Peyer's patch (tissue), 4 donors: Measurements from ENCODE around the gene ASPHD2. TPM values are rescaled to one million over a fixed set of nuclear protein-coding genes. Genes with fewer than 3 reads are reported as not detected.

Experiments used
- DNase-seq, 3 donors: peaks; one replicate each; pipeline ENCODE4 v3.0.0-alpha.2; 2017 to 2019
- H3K27ac ChIP-seq, 4 donors: fragments of 200-600 bp; sonication (generic); one replicate each; pipeline ENCODE4 v1.5.1; 2016 to 2019
- H3K27me3 ChIP-seq, 2 donors: fragments of 200-600 bp; sonication (generic); one replicate each; pipeline ENCODE4 v1.5.1; 2019
- H3K36me3 ChIP-seq, 3 donors: fragments of 200-600 bp; sonication (generic); one replicate each; pipeline ENCODE4 v1.5.1; 2016 to 2019
- H3K4me1 ChIP-seq, 4 donors: fragments of 200-600 bp; sonication (generic); one replicate each; pipeline ENCODE4 v1.5.1; 2016 to 2019
- H3K4me3 ChIP-seq, 4 donors: fragments of 200-600 bp; sonication (generic); 1 replicate in 3 of 4; 2 replicates in 1 of 4; pipeline ENCODE4 v1.5.1; 2016 to 2019; ENCODE audit warnings: mild to moderate bottlenecking in 1 of 4
- H3K9me3 ChIP-seq, 4 donors: fragments of 200-600 bp; sonication (generic); one replicate each; pipeline ENCODE4 v1.5.1; 2016 to 2019; ENCODE audit warnings: mild to moderate bottlenecking in 1 of 4
- POLR2A ChIP-seq, 2 donors: fragments of 450-650 bp; IDR thresholded peaks; one replicate each; pipeline ENCODE4 v1.5.1; 2017; ENCODE audit warnings: antibody characterized with exemption in 2 of 2, mild to moderate bottlenecking in 2 of 2, moderate library complexity in 2 of 2
- total RNA-seq, 4 donors: library from RNA; depleted of rRNA; stranded (reverse); fragments of >200 nt; gene quantifications; one replicate each; pipeline ENCODE4 v1.1.0, GENCODE V29; 2016
- TF ChIP-seq, protein P1 (sequence below), 6 experiments: fragments of 450-650 bp in 4 of 6; fragments of 200-600 bp in 2 of 6; sonication (generic) in 1 of 6; IDR thresholded peaks; one replicate each; pipeline ENCODE4 v1.5.1; 2017 to 2019; ENCODE audit warnings: antibody characterized with exemption in 6 of 6, mild to moderate bottlenecking in 3 of 6, moderate library complexity in 1 of 6

Gene ASPHD2
- total RNA-seq, 4 donors from 2014 or later: 0.95 to 6.6 (median 1.4) TPM

GRCh38 chr22:26476705-26477340 lies 47.8 kb downstream of the ASPHD2 start:
- no peak overlapping the region for H3K27ac ChIP-seq
- no peak overlapping the region for H3K4me3 ChIP-seq
- DNase-seq: no peak
- H3K27me3 ChIP-seq: no peaks in the 10 kb centered on the region
- peaks cover 0 to 30% (median 7%) of the 10 kb centered on the region in 4 donors for H3K4me1 ChIP-seq
- no peaks in the 10 kb centered on the region for H3K9me3 ChIP-seq
- no peak for TF ChIP-seq POLR2A (IDR thresholded peaks at IDR 0.05)
- TF ChIP-seq, protein P1, sequence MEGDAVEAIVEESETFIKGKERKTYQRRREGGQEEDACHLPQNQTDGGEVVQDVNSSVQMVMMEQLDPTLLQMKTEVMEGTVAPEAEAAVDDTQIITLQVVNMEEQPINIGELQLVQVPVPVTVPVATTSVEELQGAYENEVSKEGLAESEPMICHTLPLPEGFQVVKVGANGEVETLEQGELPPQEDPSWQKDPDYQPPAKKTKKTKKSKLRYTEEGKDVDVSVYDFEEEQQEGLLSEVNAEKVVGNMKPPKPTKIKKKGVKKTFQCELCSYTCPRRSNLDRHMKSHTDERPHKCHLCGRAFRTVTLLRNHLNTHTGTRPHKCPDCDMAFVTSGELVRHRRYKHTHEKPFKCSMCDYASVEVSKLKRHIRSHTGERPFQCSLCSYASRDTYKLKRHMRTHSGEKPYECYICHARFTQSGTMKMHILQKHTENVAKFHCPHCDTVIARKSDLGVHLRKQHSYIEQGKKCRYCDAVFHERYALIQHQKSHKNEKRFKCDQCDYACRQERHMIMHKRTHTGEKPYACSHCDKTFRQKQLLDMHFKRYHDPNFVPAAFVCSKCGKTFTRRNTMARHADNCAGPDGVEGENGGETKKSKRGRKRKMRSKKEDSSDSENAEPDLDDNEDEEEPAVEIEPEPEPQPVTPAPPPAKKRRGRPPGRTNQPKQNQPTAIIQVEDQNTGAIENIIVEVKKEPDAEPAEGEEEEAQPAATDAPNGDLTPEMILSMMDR (IDR thresholded peaks at IDR 0.05): no peak
- peaks cover 0 to 58% (median 3%) of the 10 kb centered on the region in 3 donors for H3K36me3 ChIP-seq

DNA sequence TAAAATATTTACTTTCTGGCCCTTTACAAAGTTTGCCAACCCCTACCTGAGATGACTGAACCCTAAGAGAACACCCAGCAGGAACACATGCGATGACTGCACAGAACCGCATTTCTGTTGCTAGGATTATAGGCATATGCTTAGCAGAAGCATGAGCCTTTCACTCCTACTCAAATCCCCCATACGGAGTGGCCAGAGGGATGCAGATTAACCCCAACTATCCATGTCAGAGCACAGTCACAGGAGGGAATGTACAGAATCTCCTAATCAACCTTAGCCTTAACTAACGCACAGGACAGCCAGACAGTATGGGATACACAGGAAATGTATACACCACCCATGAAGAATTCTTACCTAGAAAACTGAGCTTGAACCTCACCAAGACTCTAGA lies 48.3 kb downstream of the ASPHD2 start:
- H3K4me1 ChIP-seq: peaks cover 0 to 34% (median 9%) of the 10 kb centered on the region in 4 donors
- no peaks in the 10 kb centered on the region for H3K27me3 ChIP-seq
- TF ChIP-seq POLR2A (IDR thresholded peaks at IDR 0.05): no peak
- TF ChIP-seq, protein P1 (IDR thresholded peaks at IDR 0.05): no peak
- DNase-seq: no peak
- no peaks in the 10 kb centered on the region for H3K9me3 ChIP-seq
- no peak overlapping the region for H3K27ac ChIP-seq
- H3K4me3 ChIP-seq: no peak overlapping the region
- peaks cover 0 to 53% (median 3%) of the 10 kb centered on the region in 3 donors for H3K36me3 ChIP-seq

GRCh38 chr22:26479043-26479791 lies 50.2 kb downstream of the ASPHD2 start:
- TF ChIP-seq, protein P1 (IDR thresholded peaks at IDR 0.05): peak in 2 of 6 experiments; percentile 6 to 12
- TF ChIP-seq POLR2A (IDR thresholded peaks at IDR 0.05): no peak
- H3K36me3 ChIP-seq: peaks cover 0 to 34% (median 0%) of the 10 kb centered on the region in 3 donors
- no peaks in the 10 kb centered on the region for H3K27me3 ChIP-seq
- peak overlapping the region; percentile 5 to 29 (median 26) for H3K4me3 ChIP-seq
- peak overlapping the region; percentile 2 to 52 (median 20) for H3K27ac ChIP-seq
- H3K4me1 ChIP-seq: peaks cover 0 to 45% (median 16%) of the 10 kb centered on the region in 4 donors
- no peaks in the 10 kb centered on the region for H3K9me3 ChIP-seq
- DNase-seq: no peak

DNA sequence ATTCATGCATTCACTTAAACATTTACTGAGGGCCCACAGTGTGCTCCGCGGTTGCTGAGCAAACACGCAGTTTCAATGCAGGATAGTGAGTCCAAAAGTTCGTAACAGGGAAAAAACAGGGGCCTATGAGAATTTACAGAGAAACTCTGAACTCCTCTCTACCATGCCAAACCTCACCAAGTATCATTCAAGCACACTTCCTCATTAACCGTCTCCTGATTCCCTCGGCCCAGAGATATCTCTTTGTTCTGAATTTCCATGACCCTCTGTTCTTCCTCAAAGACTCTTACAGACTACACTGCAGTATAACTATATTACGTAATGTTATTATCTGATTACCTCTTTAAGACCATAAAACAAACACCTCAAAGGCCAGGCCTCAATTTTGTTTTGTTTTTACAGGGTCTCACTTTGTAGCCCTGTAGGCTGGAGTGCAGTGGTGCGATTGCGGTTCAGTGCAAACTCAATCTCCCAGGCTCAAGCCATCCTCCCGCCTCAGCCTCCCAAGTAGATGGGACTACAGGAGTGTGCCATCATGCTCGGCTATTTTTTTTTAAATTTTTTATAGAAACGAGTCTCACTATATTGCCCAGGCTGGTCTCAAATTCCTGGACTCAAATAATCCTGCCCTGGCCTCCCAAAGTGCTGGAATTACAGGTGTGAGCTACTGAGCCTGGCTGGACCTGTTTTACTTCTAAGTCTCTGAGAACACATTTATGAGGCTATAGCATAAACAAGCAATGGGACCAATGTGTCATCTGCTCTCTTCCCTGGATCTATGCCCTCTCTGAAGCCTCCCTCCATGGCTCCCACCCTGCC lies 50.9 kb downstream of the ASPHD2 start:
- no peak for TF ChIP-seq POLR2A (IDR thresholded peaks at IDR 0.05)
- TF ChIP-seq, protein P1 (IDR thresholded peaks at IDR 0.05): no peak
- peaks cover 0 to 30% (median 0%) of the 10 kb centered on the region in 3 donors for H3K36me3 ChIP-seq
- H3K4me1 ChIP-seq: peaks cover 0 to 52% (median 20%) of the 10 kb centered on the region in 4 donors
- H3K4me3 ChIP-seq: peak overlapping the region; percentile 5 to 29 (median 26)
- H3K9me3 ChIP-seq: no peaks in the 10 kb centered on the region
- no peak for DNase-seq
- H3K27me3 ChIP-seq: no peaks in the 10 kb centered on the region
- H3K27ac ChIP-seq: peak overlapping the region; percentile 2 to 52 (median 20)

DNA sequence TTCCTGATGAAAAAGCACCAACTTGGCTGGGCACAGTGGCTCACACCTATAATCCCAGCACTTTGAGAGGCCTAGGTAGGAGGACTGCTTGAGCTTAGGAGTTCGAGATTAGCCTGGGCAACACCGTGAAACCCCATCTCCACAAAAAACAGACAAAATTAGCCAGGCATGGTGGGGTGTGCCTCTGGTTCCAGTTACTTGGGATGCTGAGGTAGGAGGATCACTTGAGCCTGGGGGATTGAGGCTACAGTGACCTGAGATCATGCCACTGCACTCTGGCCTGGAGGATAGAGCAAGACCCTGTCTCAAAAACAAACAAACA lies 51.5 kb downstream of the ASPHD2 start:
- TF ChIP-seq POLR2A (IDR thresholded peaks at IDR 0.05): no peak
- TF ChIP-seq, protein P1 (IDR thresholded peaks at IDR 0.05): no peak
- Histone ChIP-seq H3K4me1 (peaks cover 0 to 56% (median 21%) of the 10 kb centered on the region in 4 donors), H3K27ac (peak overlapping the region in 2 of 4 donors; percentile 19 to 39), H3K27me3 (no peaks in the 10 kb centered on the region), H3K4me3 (no peak overlapping the region), H3K9me3 (no peaks in the 10 kb centered on the region), H3K36me3 (peaks cover 0 to 24% (median 0%) of the 10 kb centered on the region in 3 donors)
- DNase-seq: no peak
